GM19025 (cell line): ENCODE measurements around the gene CENPF.
"Not testable (repeated sequence)": the region's sequence is repeated elsewhere in the genome, so short reads cannot be mapped to it uniquely, and the experiment has no call there.

Source experiments
- ATAC-seq: cut with Tn5 transposase; IDR thresholded peaks from one replicate; pipeline ENCODE4 v1.9.1; 2021; ENCODE audit warnings: mild to moderate bottlenecking, low read depth, moderate library complexity; ENCODE audit not compliant: unreplicated experiment

CENPF gene

GRCh38 chr1:214650664-214651063 lies 47.7 kb downstream of the CENPF start:
- ATAC-seq, result no peak

DNA sequence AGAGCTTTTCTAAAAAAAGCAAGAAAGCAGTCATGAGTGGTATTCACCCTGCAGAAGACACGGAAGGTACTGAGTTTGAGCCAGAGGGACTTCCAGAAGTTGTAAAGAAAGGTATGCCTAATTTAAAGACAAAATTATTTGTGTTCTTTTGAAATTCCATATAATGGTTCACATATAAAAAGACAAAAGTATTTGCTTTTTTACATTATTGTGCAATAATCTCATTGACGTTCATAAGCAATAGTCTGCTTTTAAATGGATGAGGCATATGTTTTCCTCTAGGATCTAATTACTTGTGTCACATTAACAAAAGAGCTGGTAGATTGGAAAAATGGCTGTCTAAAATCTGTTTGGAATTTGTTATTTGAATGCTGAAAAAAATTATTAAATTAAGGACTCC lies 54.3 kb downstream of the CENPF start:
- no peak for ATAC-seq

GRCh38 chr1:214658175-214658574 lies 55.2 kb downstream of the CENPF start:
- ATAC-seq, result no peak

- ATAC-seq, result no peak
These were observed 55.8 kb downstream of the CENPF start for GRCh38 chr1:214658785-214659184.

- ATAC-seq, result no peak
These were observed 57.2 kb downstream of the CENPF start for GRCh38 chr1:214660190-214660589.

DNA sequence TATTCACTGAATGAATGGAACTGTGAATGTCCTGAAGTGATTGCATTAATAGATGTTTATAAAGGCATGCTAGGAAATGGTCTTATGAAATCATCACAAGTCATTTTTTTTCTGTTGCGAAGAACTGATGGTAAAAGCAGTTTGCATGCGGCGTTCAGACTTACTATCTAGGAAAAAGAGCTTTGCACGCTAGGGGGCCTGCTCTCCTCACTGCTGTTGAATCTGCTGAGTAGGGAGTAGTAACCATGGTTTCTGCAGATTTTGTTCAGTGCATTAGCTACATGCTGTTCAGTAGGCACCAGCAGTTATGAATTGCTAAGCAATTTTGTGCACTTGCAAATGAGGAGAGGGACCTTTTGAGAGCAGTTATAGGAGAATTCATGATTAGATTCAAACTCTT lies 57.9 kb downstream of the CENPF start:
- ATAC-seq, result no peak

DNA sequence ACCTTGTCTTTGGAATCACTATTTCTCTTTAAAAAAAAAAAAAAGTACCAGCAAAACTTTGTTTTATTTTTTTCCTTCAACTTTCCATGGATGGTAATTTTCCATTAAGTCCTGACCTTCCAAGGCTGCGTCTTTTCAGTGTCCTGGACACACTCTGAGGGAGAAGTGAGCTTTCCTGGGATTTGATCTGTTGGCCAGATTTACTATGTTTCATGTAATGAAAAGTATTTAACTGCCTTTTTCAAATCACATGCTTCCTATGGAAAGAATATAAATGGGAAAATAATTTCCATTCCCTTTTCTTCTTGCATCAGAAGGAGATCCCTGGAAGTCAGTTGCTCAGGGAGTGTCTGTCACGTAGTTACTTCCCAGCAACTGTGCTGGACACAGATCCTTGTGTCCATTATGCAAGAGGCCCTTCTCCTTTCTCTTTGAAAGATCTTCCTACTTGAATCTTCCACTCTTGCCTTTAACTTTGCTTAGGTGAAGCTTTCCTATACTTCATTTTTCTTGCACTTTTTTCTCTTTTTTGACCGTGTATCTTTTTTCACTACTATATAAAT lies 59.3 kb downstream of the CENPF start:
- no peak for ATAC-seq

- no peak for ATAC-seq
These were observed 61.8 kb downstream of the CENPF start for GRCh38 chr1:214664651-214665433.

- no peak for ATAC-seq
These were observed 62.7 kb downstream of the CENPF start for GRCh38 chr1:214665606-214666110.

DNA sequence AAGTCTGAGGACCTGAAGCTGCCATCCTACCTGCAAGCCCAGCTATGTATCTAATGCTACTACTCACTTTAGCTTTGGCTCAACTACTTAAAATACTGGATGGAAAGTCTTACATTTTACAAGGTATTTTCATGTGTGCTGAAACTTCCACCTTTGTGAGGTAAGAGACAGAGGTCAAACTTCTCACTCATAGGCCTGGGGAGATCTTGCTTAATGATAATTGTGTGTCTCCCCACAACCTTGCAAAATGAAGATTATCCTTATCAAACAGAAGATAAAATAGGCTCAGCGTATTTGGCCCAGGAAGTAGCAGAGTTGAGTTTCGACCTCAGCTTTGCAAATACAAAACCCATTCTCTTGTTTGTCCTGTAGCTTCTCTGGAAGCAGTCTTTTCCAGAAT lies 63.7 kb downstream of the CENPF start:
- ATAC-seq, result no peak

- ATAC-seq, result no peak
These were observed 67.1 kb downstream of the CENPF start for GRCh38 chr1:214670098-214670497.

GRCh38 chr1:214673029-214673428 lies 70.0 kb downstream of the CENPF start:
- not testable (repeated sequence) for ATAC-seq

DNA sequence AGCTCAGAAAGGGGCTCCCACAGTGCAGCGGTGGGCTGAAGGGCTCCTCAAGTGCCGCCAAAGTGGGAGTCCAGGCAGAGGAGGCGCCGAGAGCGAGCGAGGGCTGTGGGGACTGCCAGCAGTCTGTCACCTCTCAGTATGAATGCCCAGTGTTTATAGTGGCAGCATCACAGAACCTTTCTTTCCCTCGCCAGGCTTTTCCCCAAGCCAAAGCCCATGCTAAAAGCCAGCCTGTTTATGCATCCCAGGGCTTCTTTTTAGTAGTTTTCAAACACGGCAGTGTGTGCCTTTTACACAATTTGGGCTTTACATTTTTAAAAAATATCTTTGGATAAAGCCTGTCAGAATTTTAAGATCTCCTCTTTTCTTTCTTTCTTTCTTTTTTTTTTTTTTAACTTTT lies 70.6 kb downstream of the CENPF start:
- ATAC-seq, result no peak

DNA sequence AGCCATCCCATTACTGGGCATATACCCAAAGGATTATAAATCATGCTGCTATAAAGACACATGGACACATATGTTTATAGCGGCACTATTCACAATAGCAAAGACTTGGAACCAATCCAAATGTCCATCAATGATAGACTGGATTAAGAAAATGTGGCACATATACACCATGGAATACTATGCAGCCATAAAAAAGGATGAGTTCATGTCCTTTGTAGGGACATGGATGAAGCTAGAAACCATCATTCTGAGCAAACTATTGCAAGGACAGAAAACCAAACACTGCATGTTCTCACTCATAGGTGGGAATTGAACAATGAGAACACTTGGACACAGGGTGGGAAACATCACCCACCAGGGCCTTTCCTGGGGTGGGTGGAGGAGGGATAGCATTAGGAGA lies 72.5 kb downstream of the CENPF start:
- ATAC-seq, result not testable (repeated sequence)

DNA sequence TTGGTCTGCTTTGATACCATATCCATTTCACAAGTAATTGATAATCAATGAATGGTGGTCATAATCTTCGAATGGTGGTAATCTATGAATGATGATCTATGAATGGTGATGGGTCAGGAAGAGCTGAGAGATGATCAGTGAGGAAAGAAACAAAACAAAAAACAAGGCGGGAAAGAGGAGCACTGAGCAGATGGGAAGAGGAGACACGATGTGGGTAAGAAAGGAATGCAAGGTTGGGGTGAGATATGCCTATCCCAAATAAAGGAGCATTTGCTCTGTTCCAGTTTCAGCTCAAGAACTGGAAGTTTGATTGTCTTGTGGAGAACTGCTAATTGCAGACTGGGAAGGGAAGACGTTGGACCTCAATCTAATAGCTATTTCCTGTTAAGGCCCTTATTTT lies 73.8 kb downstream of the CENPF start:
- ATAC-seq, result no peak

- ATAC-seq, result no peak
These were observed 75.0 kb downstream of the CENPF start for GRCh38 chr1:214677945-214678344.

GRCh38 chr1:214678386-214678785 lies 75.4 kb downstream of the CENPF start:
- no peak for ATAC-seq

DNA sequence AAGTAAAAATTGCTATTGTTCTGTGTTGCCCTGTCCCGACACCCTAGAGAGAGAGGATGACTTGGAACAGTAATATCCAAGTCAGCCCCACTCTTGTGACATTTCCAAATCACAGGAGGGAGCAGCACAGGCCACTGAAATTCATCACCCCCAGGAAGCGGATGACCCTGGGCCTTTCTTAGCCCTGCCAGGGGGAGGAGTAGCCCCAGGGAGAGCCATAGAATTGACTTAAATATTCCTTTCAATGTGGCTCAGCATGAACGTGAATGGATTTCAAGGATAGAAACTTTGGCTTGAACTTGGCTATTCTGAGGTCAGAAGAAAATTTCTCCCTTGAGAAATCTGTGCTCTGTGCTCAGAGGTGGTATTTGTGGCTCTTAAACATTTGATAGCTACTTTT lies 80.6 kb downstream of the CENPF start:
- no peak for ATAC-seq

GRCh38 chr1:214685906-214686305 lies 82.9 kb downstream of the CENPF start:
- no peak for ATAC-seq

DNA sequence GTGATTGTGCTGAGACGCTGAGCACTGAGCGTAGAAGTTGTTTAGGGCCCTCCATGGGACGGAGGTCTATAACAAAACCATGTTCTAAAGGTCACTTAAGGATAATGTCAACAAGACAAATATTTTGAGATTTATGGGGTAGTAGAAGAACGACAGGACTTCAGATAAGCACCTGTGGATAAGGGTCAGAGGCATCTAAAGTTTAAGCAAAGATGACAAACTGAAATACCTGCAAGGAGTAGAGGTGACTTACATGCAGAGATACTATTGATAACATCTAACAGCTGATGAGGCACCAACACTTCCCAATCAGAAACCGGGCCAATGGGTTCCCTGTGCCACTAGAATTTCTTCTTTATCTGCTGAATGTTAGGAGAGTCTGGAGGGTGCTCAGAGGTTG lies 83.5 kb downstream of the CENPF start:
- no peak for ATAC-seq

- ATAC-seq, result no peak
These were observed 85.9 kb downstream of the CENPF start for GRCh38 chr1:214688891-214689290.

- no peak for ATAC-seq
These were observed 91.8 kb downstream of the CENPF start for GRCh38 chr1:214694769-214695168.
